SU-DHL-6 (cell line): ENCODE results near the gene GON4L.

Experiments
- H2AFZ ChIP-seq: fragments of 200-600 bp; sonication (generic); 2 replicates; pipeline ENCODE4 v1.6.1; 2014; ENCODE audit warnings: low read depth, mild to moderate bottlenecking, moderate library complexity, mixed read lengths, antibody characterized with exemption, low read length; ENCODE audit not compliant: severe bottlenecking
- H3F3A ChIP-seq: fragments of 200-600 bp; shearing (Covaris generic); 2 replicates; pipeline ENCODE4 v1.6.0; 2016; ENCODE audit warnings: antibody characterized with exemption, mild to moderate bottlenecking; ENCODE audit not compliant: insufficient read depth
- H3K27ac ChIP-seq: fragments of 200-600 bp; sonication (generic); 2 replicates; pipeline ENCODE4 v1.5.1; 2016; ENCODE audit warnings: low read depth, mild to moderate bottlenecking, low read length, moderate library complexity, mixed read lengths
- H3K27me3 ChIP-seq: fragments of 200-600 bp; sonication (generic), shearing (Covaris generic); 2 replicates; pipeline ENCODE4 v1.6.0; 2014; ENCODE audit warnings: mild to moderate bottlenecking, low read length
- H3K36me3 ChIP-seq: fragments of 200-600 bp; sonication (generic); 2 replicates; pipeline ENCODE4 v1.6.1; 2014; ENCODE audit warnings: mild to moderate bottlenecking, low read length, mixed read lengths
- H3K4me2 ChIP-seq: fragments of 300-600, 200-600 bp; shearing (Covaris generic), sonication (generic); 2 replicates; pipeline ENCODE4 v1.6.0; 2014; ENCODE audit warnings: low read length, low read depth, mild to moderate bottlenecking; ENCODE audit not compliant: poor library complexity, severe bottlenecking
- H3K4me3 ChIP-seq: fragments of 200-600 bp; sonication (generic); 2 replicates; pipeline ENCODE4 v1.5.1; 2014; ENCODE audit warnings: antibody characterized with exemption, low read length, mild to moderate bottlenecking, mixed read lengths; ENCODE audit not compliant: insufficient read depth, poor library complexity, severe bottlenecking
- H3K79me2 ChIP-seq: fragments of 200-600 bp; sonication (generic); 2 replicates; pipeline ENCODE4 v1.6.1; 2014; ENCODE audit warnings: mild to moderate bottlenecking, low read length, moderate library complexity; ENCODE audit not compliant: insufficient read depth
- H3K9ac ChIP-seq: fragments of 200-600 bp; sonication (generic); 2 replicates; pipeline ENCODE4 v1.7.0; 2014; ENCODE audit warnings: mild to moderate bottlenecking, low read length
- H3K9me2 ChIP-seq: fragments of 200-600 bp; sonication (generic); replicated peaks from 2 replicates; pipeline ENCODE4 v1.6.1; 2014; ENCODE audit warnings: low read length; ENCODE audit not compliant: insufficient read depth
- H3K9me3 ChIP-seq: fragments of 200-600 bp; sonication (generic); 2 replicates; pipeline ENCODE4 v1.6.1; 2014; ENCODE audit warnings: low read length, mixed read lengths; ENCODE audit not compliant: insufficient read depth
- H4K20me1 ChIP-seq: fragments of 200-600 bp; sonication (generic); 2 replicates; pipeline ENCODE4 v1.6.1; 2014; ENCODE audit warnings: low read depth, mild to moderate bottlenecking, antibody characterized with exemption, low read length, moderate library complexity, mixed read lengths
- EZH2phosphoT487 ChIP-seq: fragments of 200-600 bp; sonication (generic), shearing (Covaris generic); conservative IDR thresholded peaks from 2 replicates; pipeline ENCODE4 v1.6.1; 2018; ENCODE audit warnings: mild to moderate bottlenecking, antibody characterized with exemption, low read length, moderate library complexity, mixed read lengths
- TF ChIP-seq, protein P1 (sequence below): fragments of 200-600 bp; sonication (generic); IDR thresholded peaks from one replicate; pipeline ENCODE4 v1.5.1; 2017; ENCODE audit warnings: antibody characterized with exemption, mild to moderate bottlenecking, low read length, moderate library complexity; ENCODE audit not compliant: insufficient read depth, poor library complexity, severe bottlenecking

GON4L gene

DNA sequence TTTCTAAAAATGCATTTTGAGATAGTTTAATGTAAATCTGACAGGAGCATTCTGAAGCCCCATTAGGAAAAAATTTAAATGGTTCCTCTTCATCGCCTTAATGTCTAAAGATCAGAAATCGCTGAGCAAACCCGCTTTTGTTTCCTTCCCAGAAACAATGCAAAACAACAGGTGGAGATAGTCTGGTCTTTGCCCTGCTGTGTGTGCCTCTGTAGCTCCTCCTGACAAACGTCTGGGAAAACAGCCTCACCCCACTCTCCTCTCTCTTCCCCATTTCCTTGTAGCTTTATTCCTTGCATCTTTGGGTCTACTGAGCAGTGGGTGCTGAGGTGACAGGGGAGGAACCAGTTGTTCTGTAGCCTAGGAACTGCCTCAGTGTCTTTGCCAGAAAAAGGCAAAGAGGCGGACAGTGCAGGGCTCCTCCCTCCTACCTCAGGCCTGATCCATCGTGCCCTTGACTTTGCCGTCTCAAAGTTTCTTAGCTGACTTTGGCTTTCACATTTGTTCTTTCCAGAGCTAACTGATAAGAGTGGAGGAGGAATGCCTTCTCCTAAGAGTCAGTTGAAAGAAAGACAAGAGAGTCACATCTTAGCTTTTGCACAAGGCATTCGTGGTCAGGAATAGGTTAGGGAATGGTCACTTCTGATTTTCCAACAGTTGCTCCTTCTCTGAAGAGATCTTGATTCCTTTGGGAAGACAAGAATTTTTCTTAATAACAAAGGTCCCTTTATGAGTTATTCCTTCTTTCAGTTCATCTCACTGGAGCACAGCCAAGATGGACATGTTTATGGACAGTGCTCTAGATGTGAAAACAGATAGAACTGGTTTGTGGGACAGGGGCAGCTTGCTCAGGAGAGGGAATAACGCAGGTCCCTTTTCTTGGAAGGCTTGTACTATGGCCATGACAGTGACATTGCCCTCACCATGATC is 27.3 kb upstream of the GON4L start:
- no peaks in the 10 kb centered on the region for H3K9me3 ChIP-seq
- no peak overlapping the region for H3K9ac ChIP-seq
- H3K79me2 ChIP-seq: no peaks in the 10 kb centered on the region
- no peaks in the 10 kb centered on the region for H3F3A ChIP-seq
- no peak overlapping the region for H3K4me3 ChIP-seq
- no peaks in the 10 kb centered on the region for H3K27me3 ChIP-seq
- H3K36me3 ChIP-seq: no peaks in the 10 kb centered on the region
- H3K9me2 ChIP-seq: no peaks in the 10 kb centered on the region
- no peaks in the 10 kb centered on the region for H4K20me1 ChIP-seq
- H3K4me2 ChIP-seq: no peak overlapping the region
- TF ChIP-seq EZH2phosphoT487: no peak
- TF ChIP-seq, protein P1, sequence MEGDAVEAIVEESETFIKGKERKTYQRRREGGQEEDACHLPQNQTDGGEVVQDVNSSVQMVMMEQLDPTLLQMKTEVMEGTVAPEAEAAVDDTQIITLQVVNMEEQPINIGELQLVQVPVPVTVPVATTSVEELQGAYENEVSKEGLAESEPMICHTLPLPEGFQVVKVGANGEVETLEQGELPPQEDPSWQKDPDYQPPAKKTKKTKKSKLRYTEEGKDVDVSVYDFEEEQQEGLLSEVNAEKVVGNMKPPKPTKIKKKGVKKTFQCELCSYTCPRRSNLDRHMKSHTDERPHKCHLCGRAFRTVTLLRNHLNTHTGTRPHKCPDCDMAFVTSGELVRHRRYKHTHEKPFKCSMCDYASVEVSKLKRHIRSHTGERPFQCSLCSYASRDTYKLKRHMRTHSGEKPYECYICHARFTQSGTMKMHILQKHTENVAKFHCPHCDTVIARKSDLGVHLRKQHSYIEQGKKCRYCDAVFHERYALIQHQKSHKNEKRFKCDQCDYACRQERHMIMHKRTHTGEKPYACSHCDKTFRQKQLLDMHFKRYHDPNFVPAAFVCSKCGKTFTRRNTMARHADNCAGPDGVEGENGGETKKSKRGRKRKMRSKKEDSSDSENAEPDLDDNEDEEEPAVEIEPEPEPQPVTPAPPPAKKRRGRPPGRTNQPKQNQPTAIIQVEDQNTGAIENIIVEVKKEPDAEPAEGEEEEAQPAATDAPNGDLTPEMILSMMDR: no peak
- H2AFZ ChIP-seq: no peak overlapping the region
- H3K27ac ChIP-seq: no peak overlapping the region

DNA sequence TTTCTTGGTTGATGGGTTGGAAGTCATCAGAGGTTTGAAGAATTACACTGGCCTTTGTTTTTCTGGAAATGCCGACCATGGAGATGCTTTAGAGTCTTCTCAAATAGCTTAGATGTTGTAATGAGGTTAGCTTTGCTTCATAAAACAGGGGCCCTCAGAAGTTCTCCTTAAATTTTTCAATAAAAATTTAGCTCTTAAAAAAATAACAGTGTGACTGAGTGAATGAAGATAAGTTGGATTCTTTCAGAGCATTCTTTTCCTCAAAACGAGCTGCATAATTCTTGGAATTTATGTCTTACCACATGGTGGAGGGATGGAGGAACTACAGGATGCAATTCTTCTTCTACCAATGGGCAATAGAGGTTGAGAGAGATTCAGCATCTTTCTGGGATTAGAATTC is 25.8 kb upstream of the GON4L start:
- Histone ChIP-seq H3K9me2 (no peaks in the 10 kb centered on the region), H3K4me2 (no peak overlapping the region), H4K20me1 (no peaks in the 10 kb centered on the region), H3K27ac (no peak overlapping the region), H3K9me3 (no peaks in the 10 kb centered on the region), H3K27me3 (no peaks in the 10 kb centered on the region), H3K79me2 (no peaks in the 10 kb centered on the region), H3F3A (no peaks in the 10 kb centered on the region), H3K9ac (no peak overlapping the region), H3K36me3 (no peaks in the 10 kb centered on the region), H3K4me3 (no peak overlapping the region), H2AFZ (no peak overlapping the region)
- no peak for TF ChIP-seq EZH2phosphoT487
- TF ChIP-seq, protein P1: no peak

DNA sequence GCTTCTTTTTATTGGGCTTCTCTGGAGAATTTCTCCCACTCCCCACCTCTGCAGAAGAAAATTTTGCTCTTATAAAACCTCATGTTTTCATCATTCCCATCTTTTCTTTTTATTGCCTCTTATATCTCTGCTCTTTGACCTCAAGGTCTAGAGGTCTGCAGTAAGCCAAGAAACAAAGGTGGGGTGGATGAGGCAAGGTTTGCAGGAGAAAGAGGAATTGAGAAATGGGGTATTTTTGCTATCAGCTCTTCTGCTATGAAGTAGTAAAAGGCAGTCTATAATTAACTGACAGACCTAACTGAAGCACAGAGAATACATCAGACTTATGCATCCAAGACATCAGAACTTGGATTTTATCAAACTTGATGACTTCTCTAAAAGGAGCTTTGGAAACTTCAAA is 25.2 kb upstream of the GON4L start:
- no peaks in the 10 kb centered on the region for H3K79me2 ChIP-seq
- no peaks in the 10 kb centered on the region for H3F3A ChIP-seq
- no peaks in the 10 kb centered on the region for H3K9me2 ChIP-seq
- no peak overlapping the region for H3K4me2 ChIP-seq
- H4K20me1 ChIP-seq: no peaks in the 10 kb centered on the region
- H3K27ac ChIP-seq: no peak overlapping the region
- H3K36me3 ChIP-seq: no peaks in the 10 kb centered on the region
- H3K4me3 ChIP-seq: no peak overlapping the region
- no peaks in the 10 kb centered on the region for H3K27me3 ChIP-seq
- H3K9me3 ChIP-seq: no peaks in the 10 kb centered on the region
- H2AFZ ChIP-seq: no peak overlapping the region
- no peak overlapping the region for H3K9ac ChIP-seq
- TF ChIP-seq, protein P1: no peak
- no peak for TF ChIP-seq EZH2phosphoT487
